Keratinocyte (primary cell): ENCODE data around the gene CARD18.

Source experiments
- CTCF ChIP-seq, 3 experiments: IDR thresholded peaks in 1 of 3; conservative IDR thresholded peaks in 1 of 3; optimal IDR thresholded peaks in 1 of 3; 2 replicates in 2 of 3; 3 replicates in 1 of 3; pipeline versions ENCODE3 to v1.5.1; 2011; ENCODE audit warnings: low read length in 3 of 3, mild to moderate bottlenecking in 3 of 3, moderate library complexity in 2 of 3, control low read depth in 1 of 3, inconsistent platforms in 1 of 3; ENCODE audit not compliant: insufficient read depth in 2 of 3; ENCODE audit errors: extremely low read depth in 1 of 3
- EZH2 ChIP-seq: IDR thresholded peaks from one replicate; pipeline ENCODE4 v1.6.1; 2012; ENCODE audit warnings: inconsistent platforms, mild to moderate bottlenecking, low read length, moderate library complexity

GRCh38 chr11:105106140-105106539, 33.4 kb downstream of the CARD18 start:
- no peak for TF ChIP-seq CTCF (optimal IDR thresholded peaks at IDR 0.05 in 1 of 3, IDR thresholded peaks at IDR 0.05 in 1 of 3, conservative IDR thresholded peaks at IDR 0.05 in 1 of 3; ENCODE audit: extremely low read depth in 1 of 3, insufficient read depth in 2 of 3, low read length in 3 of 3)
- TF ChIP-seq EZH2, result no peak
